ENCODE data around the gene CAMKK1. TPM values are rescaled to one million over a fixed set of nuclear protein-coding genes. Genes with fewer than 3 reads are reported as not detected.

CAMKK1 gene
- total and polyA plus RNA-seq, 9 of the 15 experiments (the other 6 are each of a cell fraction or from before 2014, with no cell fraction given) = 0.34 to 7.5 (median 4.9) TPM

- TF ChIP-seq TRIM25 (IDR thresholded peaks at IDR 0.05; ENCODE audit: borderline replicate concordance) = no peak
- no peak for TF ChIP-seq PRDM10 (IDR thresholded peaks at IDR 0.05; ENCODE audit: partially characterized antibody)
- no peak for TF ChIP-seq NCOA6 (IDR thresholded peaks at IDR 0.05)
- no peak for TF ChIP-seq ARID3B (CRISPR knock-in tag; IDR thresholded peaks at IDR 0.05; ENCODE audit: borderline replicate concordance)
- TF ChIP-seq DACH1 (IDR thresholded peaks at IDR 0.05; ENCODE audit: partially characterized antibody) = no peak
- TF ChIP-seq ZBTB17 (CRISPR knock-in tag; IDR thresholded peaks at IDR 0.05) = no peak
- no peak for TF ChIP-seq PRMT5 (CRISPR knock-in tag; IDR thresholded peaks at IDR 0.05)
- no peak for TF ChIP-seq MXI1 (IDR thresholded peaks at IDR 0.05; ENCODE audit: low read depth, low read length)
- TF ChIP-seq L3MBTL2 (IDR thresholded peaks at IDR 0.05) = no peak
- TF ChIP-seq CUX1 (CRISPR knock-in tag; IDR thresholded peaks at IDR 0.05) = no peak
Observed at GRCh38 chr17:3905017-3905520, 12.2 kb upstream of the CAMKK1 start (continued).
